Measurements from ENCODE around the gene CLEC2L. TPM values are rescaled to one million over a fixed set of nuclear protein-coding genes. Genes with fewer than 3 reads are reported as not detected.

CLEC2L gene
- polyA plus RNA-seq, 1 donor (not counting 4 experiments of a cell fraction or from before 2014, with no cell fraction given), result not detected

GRCh38 chr7:139492293-139492692 is 31.2 kb upstream of the CLEC2L start:
- no peak overlapping the region for H3K4me2 ChIP-seq (ENCODE audit: control insufficient read depth, extremely low read depth, insufficient read depth, low read depth, low read length)
- H3K27ac ChIP-seq (ENCODE audit: control insufficient read depth, insufficient read depth, low read length), result no peak overlapping the region
- no peak overlapping the region for H3K9ac ChIP-seq (ENCODE audit: control insufficient read depth, extremely low read depth, insufficient read depth, low read length)
- H3K36me3 ChIP-seq (ENCODE audit: control insufficient read depth in 2 of 2, extremely low read depth in 1 of 2, insufficient read depth in 2 of 2, low read length in 2 of 2), result no peaks in the 10 kb centered on the region
- no peak overlapping the region for H3K4me3 ChIP-seq (ENCODE audit: control insufficient read depth in 2 of 3, extremely low read depth in 1 of 3, insufficient read depth in 2 of 3, low read depth in 1 of 3, low read length in 3 of 3)
- no peaks in the 10 kb centered on the region for H4K20me1 ChIP-seq (ENCODE audit: control insufficient read depth, extremely low read depth, insufficient read depth, low read length)
- no peaks in the 10 kb centered on the region for H3K9me3 ChIP-seq (ENCODE audit: control insufficient read depth, low read depth, low read length)
- no peaks in the 10 kb centered on the region for H3K4me1 ChIP-seq (ENCODE audit: control insufficient read depth, extremely low read depth, insufficient read depth, low read length)
- dilution Hi-C loops (cut with MboI; ENCODE audit: extremely low pct_ligation_motif_present, low sequenced_read_pairs), result loop anchor here (10.0 kb wide), 1 partner anchor 73 kb away; no protein-coding TSS in a partner anchor
- no peaks in the 10 kb centered on the region for H3K9me1 ChIP-seq (ENCODE audit: control insufficient read depth, extremely low read depth, insufficient read depth, low read length)
- no peak overlapping the region for H2AFZ ChIP-seq (ENCODE audit: control insufficient read depth, low read length)
- DNase-seq (ENCODE audit: low read depth, low spot score) (no peak), FAIRE-seq (no peak)
- H3K79me2 ChIP-seq (ENCODE audit: control insufficient read depth, insufficient read depth, low read length), result no peaks in the 10 kb centered on the region
- peaks cover 5% of the 10 kb centered on the region for H3K27me3 ChIP-seq (ENCODE audit: control insufficient read depth, extremely low read depth, insufficient read depth, low read length)
- no peak for TF ChIP-seq CTCF (optimal IDR thresholded peaks at IDR 0.05 in 1 of 3, IDR thresholded peaks at IDR 0.05 in 1 of 3, conservative IDR thresholded peaks at IDR 0.05 in 1 of 3; ENCODE audit: extremely low read depth in 1 of 3, insufficient read depth in 2 of 3, low read length in 3 of 3)
- TF ChIP-seq EZH2 (IDR thresholded peaks at IDR 0.05; ENCODE audit: low read length), result no peak

- H4K20me1 ChIP-seq (ENCODE audit: control insufficient read depth, extremely low read depth, insufficient read depth, low read length), result no peaks in the 10 kb centered on the region
- H3K79me2 ChIP-seq (ENCODE audit: control insufficient read depth, insufficient read depth, low read length), result no peaks in the 10 kb centered on the region
- no peaks in the 10 kb centered on the region for H3K4me1 ChIP-seq (ENCODE audit: control insufficient read depth, extremely low read depth, insufficient read depth, low read length)
- H3K9me3 ChIP-seq (ENCODE audit: control insufficient read depth, low read depth, low read length), result no peaks in the 10 kb centered on the region
- DNase-seq (ENCODE audit: low read depth, low spot score), result no peak
- dilution Hi-C loops (cut with MboI; ENCODE audit: extremely low pct_ligation_motif_present, low sequenced_read_pairs), result loop anchor here (10.0 kb wide), 1 partner anchor 70 kb away; no protein-coding TSS in a partner anchor
- H3K36me3 ChIP-seq (ENCODE audit: control insufficient read depth in 2 of 2, extremely low read depth in 1 of 2, insufficient read depth in 2 of 2, low read length in 2 of 2), result no peaks in the 10 kb centered on the region
- H3K4me2 ChIP-seq (ENCODE audit: control insufficient read depth, extremely low read depth, insufficient read depth, low read depth, low read length), result no peak overlapping the region
- H3K9ac ChIP-seq (ENCODE audit: control insufficient read depth, extremely low read depth, insufficient read depth, low read length), result no peak overlapping the region
- FAIRE-seq, result no peak
- no peak for TF ChIP-seq CTCF (optimal IDR thresholded peaks at IDR 0.05 in 1 of 3, IDR thresholded peaks at IDR 0.05 in 1 of 3, conservative IDR thresholded peaks at IDR 0.05 in 1 of 3; ENCODE audit: extremely low read depth in 1 of 3, insufficient read depth in 2 of 3, low read length in 3 of 3)
- no peak for TF ChIP-seq EZH2 (IDR thresholded peaks at IDR 0.05; ENCODE audit: low read length)
- H3K27me3 ChIP-seq (ENCODE audit: control insufficient read depth, extremely low read depth, insufficient read depth, low read length), result peaks cover 5% of the 10 kb centered on the region
- H3K27ac ChIP-seq (ENCODE audit: control insufficient read depth, insufficient read depth, low read length), result no peak overlapping the region
- H3K4me3 ChIP-seq (ENCODE audit: control insufficient read depth in 2 of 3, extremely low read depth in 1 of 3, insufficient read depth in 2 of 3, low read depth in 1 of 3, low read length in 3 of 3), result no peak overlapping the region
- H3K9me1 ChIP-seq (ENCODE audit: control insufficient read depth, extremely low read depth, insufficient read depth, low read length), result no peaks in the 10 kb centered on the region
- no peak overlapping the region for H2AFZ ChIP-seq (ENCODE audit: control insufficient read depth, low read length)
These were observed 28.5 kb upstream of the CLEC2L start for GRCh38 chr7:139494835-139495579.

All from keratinocyte (primary cell).